HG02642 (cell line): ENCODE measurements around the gene PIM3.
"Not testable (repeated sequence)": the region's sequence is repeated elsewhere in the genome, so short reads cannot be mapped to it uniquely, and the experiment has no call there.

Experiments used
- ATAC-seq: cut with Tn5 transposase; IDR thresholded peaks from one replicate; pipeline ENCODE4 v1.9.1; 2021; ENCODE audit warnings: mild to moderate bottlenecking; ENCODE audit not compliant: unreplicated experiment, poor library complexity

The PIM3 gene

DNA sequence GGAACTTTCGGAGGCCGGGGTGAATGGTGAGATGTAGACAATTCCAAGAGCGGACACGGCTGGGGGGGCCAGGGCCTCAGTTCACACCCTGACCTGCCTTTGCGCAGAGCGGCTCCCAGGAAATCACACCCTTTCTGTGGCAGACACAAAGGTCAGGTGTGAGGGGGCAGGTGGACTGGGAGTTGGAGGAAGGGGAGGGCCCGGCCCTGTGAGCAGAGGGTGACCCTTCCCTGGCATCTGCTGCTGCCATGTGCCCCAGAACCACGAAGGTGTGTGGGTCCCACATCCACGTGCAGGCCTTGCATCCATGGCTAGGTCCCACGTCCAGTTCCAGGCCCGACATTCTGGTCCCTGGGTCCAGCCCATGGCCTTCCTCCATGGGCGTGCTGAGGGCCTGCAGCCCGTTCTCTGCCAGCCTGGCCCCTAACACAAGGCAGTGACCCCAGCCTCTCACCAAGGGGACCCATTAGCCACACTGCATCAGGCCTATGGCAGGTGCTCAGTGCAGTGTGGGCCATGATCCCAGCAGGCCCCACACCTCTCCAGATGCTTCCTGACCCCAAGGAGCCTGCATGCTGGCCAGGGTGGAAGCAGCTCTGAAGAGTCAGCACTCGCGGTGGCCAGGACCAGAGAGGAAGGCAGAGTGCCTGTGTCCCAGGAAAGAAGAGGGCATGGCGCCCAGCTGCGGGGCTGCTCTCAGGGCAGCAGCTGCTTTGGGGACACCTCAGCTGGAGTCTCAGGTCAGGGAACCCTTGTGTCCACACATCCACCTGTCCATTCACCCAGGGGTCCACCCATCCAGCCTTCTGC lies 18.9 kb upstream of the PIM3 start:
- ATAC-seq = no peak

GRCh38 chr22:49942565-49943404 lies 17.8 kb upstream of the PIM3 start:
- no peak for ATAC-seq

DNA sequence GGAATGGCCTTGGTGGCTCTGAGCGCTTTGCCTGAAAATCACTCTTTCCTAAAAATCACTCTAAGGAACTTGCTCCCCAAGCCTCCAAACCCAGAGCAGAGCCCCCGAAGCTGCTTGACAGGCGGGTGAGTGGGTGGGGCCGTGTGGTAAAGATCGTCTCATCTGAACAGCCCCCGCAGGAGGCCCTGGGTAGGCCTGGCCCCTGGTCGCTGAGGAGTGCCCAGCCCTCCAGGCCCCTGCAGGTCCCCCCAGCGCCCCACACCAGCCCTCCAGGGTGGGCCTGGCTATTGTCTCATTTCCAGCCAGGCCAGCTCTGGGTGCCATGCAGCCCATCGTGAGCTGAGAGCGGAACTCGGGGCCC lies 17.2 kb upstream of the PIM3 start:
- ATAC-seq = no peak

GRCh38 chr22:49943771-49944398 lies 16.7 kb upstream of the PIM3 start:
- ATAC-seq = no peak

DNA sequence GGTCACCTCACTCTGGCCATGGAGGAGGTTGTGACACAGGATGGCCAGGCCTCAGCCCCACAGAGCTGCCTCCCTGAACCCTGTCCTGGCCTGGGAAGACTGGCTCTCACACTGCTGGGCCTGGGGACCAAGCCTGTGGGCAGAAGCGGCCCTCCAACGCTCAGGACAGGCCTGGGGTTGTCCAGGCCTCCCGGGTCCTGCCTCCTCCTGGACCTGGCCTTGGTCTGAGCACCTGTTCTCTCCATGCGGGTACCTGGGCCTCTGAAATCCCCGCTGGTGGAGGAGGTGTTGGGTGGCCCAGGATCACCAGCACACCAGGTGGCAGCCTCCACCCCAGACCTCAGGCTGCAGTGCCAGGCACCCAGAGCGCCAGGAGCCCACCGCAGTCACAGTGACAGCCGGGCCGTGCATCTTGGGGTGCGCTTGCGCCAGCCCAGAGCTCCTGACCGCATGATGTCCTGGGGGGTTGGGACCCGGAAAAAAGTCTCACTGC lies 16.1 kb upstream of the PIM3 start:
- no peak for ATAC-seq

GRCh38 chr22:49945042-49945794 lies 15.4 kb upstream of the PIM3 start:
- ATAC-seq = not testable (repeated sequence)

GRCh38 chr22:49946612-49947295 lies 13.8 kb upstream of the PIM3 start:
- no peak for ATAC-seq

DNA sequence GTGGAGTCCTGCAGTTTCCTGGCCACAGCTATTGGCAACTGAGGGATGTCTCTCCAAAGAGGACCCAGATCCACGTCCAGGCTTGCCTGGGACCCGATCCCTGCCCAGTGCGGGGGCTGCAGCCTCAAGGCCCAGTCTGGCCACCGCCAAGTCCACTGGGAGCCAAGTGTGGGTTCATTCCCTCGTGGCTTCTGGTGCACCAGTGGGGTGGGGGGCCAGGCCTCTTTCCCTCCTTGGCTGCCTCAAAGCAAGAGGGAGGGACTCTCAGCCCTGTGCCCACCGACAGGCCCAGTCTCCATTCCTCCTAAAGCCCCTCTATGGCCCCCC lies 13.3 kb upstream of the PIM3 start:
- no peak for ATAC-seq

DNA sequence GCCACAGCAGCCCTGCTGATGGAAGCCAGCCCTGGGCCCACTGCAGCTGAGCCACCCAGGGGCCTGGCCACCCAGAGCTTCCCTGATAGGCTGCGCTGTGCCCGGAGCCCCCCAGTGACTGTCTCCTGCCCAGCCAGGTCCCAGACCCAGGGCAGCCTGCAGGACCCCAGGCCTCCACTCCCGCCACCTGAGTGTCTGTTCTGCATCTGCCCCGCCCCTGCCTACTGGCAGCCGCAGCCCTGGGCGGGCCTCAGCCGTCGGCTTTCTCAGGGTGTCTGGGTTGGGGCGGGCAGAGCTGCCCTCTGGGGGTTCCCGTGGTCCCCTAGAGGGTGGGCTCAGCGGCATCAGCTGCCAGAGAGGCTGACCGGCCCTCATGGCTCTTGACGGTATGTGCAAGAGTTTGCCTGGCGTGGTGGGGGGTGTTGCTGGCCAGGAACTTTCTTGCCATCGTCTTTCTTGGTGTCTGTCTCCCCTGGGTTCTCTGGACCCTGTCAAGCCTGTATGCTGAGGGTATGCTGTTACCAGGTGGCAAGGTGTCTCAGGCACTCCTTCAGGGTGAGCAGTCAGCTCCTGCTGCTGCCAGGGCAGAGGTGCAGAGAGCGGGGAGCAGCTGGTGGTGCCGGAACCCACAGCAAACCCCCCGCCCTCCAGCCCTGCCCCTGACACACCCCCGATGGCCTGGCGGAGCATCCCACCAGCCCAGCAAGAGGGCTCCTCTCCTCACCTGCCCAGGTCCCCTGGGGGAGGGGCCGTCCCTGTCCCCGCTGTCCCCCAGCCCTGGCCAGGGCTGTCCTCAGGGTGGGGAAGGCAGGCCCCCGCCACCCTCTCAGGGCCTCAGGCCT lies 12.2 kb upstream of the PIM3 start:
- no peak for ATAC-seq

DNA sequence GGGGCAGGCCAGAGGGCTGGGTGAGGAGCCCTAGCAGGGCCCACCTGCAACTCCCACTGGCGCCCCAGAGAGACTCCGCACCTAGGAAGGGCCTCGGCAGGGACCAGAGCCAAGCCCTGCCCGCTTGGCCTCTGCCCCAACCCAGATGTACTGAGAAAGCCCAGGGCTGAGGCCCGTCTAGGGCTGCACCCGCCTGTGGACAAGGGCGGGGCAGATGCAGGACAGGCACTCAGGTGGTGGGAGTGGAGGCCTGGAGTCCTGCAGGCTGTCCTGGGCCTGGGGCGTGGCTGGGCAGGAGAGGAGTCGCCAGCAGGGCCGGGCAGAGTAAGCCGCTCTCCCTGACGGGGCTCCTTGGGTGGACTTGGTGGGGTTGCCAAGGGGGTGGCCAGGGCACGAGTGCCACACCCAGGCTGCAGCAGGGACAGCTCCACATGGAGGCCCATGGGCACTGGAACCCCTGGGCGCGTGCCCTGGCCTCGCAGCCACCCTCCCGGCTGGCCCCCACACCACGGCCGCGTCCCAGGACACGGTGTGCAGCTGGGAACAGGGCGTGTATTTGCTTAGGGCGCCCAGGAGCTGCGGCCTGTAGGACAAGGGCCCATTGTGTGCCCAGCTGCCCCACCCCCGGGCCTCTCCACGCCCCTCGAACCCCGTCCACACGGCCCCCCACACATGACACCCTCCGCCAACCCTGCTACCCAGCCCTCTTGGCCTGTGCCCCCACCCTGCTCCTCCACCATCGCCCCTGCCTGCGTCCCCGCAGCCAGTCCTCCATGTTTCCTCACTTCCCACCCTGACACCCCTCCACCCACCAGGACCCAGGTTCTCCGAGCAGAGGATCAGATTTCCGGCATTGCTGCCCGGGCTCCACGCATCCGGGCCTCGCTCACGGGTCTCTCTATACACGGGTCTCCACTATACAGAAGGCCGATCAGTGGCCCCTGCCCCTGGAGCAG lies 11.3 kb upstream of the PIM3 start:
- ATAC-seq = no peak

GRCh38 chr22:49949914-49950292 lies 10.7 kb upstream of the PIM3 start:
- ATAC-seq = no peak

- ATAC-seq = no peak
These were observed 10.1 kb upstream of the PIM3 start for GRCh38 chr22:49950396-49950994.

DNA sequence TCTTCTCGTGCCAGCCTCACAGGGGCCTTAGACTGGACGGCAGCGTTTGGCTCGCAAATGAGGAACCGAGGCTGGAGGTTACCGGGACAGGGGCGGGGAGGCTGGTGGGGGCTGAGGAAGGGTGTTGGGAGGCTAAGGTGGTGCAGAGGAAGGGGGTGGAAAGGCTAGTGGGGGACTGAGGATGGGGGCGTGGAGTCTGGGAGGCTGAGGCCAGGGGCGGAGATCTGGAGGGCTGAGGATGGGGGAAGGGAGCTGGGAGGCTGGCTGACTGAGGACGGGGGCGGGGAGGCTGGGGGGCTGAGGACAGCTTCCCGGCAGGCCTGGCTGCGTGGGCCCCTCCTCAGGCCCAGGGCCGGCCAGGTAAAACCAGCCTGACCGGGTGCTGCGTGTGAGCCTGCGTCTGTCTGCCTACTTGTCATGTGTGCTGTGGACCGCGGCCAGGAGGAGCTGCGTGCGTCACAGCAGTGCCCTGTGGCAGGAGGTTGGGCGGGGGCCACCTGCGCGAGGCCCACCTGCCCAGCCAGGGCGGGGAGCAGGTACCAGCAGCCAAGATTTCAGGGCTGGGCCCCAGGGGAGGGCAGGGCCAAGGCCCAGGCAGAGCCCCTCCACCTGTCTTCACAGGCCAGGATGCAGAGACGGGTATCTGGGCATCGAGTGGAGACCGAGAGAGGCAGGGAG lies 9.4 kb upstream of the PIM3 start:
- no peak for ATAC-seq

- no peak for ATAC-seq
These were observed 8.9 kb upstream of the PIM3 start for GRCh38 chr22:49951678-49951985.

GRCh38 chr22:49951986-49952896 lies 8.3 kb upstream of the PIM3 start:
- ATAC-seq = no peak

GRCh38 chr22:49953027-49953679 lies 7.4 kb upstream of the PIM3 start:
- no peak for ATAC-seq
